ENCODE measurements around the gene ZNF670.

Gene ZNF670

GRCh38 chr1:247115141-247115510, 36.5 kb upstream of the ZNF670 start:
- TF ChIP-seq, protein P1, sequence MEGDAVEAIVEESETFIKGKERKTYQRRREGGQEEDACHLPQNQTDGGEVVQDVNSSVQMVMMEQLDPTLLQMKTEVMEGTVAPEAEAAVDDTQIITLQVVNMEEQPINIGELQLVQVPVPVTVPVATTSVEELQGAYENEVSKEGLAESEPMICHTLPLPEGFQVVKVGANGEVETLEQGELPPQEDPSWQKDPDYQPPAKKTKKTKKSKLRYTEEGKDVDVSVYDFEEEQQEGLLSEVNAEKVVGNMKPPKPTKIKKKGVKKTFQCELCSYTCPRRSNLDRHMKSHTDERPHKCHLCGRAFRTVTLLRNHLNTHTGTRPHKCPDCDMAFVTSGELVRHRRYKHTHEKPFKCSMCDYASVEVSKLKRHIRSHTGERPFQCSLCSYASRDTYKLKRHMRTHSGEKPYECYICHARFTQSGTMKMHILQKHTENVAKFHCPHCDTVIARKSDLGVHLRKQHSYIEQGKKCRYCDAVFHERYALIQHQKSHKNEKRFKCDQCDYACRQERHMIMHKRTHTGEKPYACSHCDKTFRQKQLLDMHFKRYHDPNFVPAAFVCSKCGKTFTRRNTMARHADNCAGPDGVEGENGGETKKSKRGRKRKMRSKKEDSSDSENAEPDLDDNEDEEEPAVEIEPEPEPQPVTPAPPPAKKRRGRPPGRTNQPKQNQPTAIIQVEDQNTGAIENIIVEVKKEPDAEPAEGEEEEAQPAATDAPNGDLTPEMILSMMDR (IDR thresholded peaks at IDR 0.05; ENCODE audit: insufficient read depth, missing control alignments): no peak
- DNase-seq (ENCODE audit: insufficient read length, low spot score): no peak
- FAIRE-seq: no peak

DNA sequence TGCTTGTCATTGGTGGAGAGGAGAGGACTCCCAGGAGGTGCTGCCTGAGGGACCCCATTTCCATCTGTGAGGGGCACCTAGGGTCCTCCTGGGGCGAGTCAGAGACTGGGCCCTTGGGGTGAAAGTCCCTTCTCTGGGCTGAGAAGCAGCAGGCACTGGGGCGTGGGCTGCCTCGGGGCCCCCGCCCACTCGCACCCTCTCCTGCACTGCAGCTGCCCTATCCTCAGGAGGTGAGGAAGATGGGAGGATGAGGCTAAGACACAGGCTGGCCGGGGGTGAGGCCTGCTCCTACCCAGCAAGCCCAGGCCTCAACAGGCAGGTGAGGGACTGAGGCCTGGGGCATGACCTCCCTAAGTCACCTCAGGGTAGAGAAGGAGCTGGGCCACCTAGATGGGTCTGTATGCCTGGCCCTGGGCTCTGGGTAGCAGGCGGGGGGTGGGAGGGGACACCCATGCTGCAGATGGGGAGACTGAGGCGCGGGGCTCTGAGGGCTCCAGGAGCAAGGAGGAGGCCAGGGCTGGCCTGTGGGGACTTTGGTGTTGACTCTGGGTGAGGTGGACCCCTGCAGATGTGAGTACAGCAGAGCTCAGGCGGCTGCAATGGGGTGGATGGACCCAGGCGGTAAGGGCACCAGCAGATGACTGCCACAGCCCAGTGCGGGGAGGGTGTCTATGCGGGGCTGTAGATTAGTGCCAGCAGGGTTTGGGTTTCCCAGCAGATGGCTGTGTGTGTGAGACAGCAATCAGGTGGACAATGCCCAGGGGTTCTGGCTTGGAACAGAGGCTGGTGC, 35.9 kb upstream of the ZNF670 start:
- no peak for FAIRE-seq
- no peak for DNase-seq (ENCODE audit: insufficient read length, low spot score)
- TF ChIP-seq, protein P1 (IDR thresholded peaks at IDR 0.05; ENCODE audit: insufficient read depth, missing control alignments): no peak

DNA sequence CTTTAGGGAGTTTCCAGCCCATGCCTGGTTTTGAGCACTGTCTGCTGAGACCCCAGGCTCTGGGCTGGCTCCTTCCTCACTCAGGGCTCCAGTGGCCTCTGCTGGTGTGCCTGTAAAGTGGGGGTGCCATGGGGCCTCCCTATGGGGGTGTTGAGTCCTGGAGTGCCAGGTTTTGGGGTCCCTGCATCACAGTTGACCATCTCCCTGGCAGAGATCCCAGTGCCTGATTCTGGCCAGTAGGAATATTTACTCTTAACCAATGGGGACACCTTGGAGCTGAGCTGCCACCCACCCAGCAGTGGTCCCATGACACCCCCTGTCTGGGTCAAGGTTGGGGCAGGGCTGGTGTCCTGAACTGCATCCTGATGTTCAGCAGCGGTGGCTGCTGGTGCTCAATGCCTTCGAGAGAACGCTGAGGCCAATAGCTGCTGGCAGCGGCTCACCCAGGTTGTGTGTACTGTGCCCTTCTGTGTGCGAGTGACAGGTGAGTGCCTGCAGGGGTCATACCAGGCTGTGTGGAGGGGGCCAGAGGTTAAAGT, 35.2 kb upstream of the ZNF670 start:
- DNase-seq (ENCODE audit: insufficient read length, low spot score) (no peak), FAIRE-seq (no peak)
- TF ChIP-seq, protein P1 (IDR thresholded peaks at IDR 0.05; ENCODE audit: insufficient read depth, missing control alignments): no peak

DNA sequence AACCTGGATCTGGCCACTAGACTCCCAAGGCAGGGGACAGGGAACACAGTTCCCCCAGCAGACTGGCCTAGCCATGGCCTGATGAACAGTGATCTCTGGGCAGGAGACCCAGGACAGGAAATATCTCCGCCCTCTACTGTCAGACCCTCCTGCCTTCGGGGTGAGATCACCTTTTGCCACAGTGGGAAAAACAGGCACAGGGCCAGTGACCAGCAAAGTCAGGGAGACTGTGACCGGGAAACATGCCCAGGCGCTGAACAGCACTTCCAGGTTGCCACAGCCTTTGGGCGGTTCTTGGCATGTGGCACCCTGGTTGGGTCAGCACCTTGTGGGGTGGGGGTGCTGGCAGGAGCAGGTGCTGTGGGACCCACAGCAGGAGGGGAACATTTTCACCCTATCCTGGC, 34.5 kb upstream of the ZNF670 start:
- DNase-seq (ENCODE audit: insufficient read length, low spot score) (no peak), FAIRE-seq (no peak)
- TF ChIP-seq, protein P1 (IDR thresholded peaks at IDR 0.05; ENCODE audit: insufficient read depth, missing control alignments): no peak

DNA sequence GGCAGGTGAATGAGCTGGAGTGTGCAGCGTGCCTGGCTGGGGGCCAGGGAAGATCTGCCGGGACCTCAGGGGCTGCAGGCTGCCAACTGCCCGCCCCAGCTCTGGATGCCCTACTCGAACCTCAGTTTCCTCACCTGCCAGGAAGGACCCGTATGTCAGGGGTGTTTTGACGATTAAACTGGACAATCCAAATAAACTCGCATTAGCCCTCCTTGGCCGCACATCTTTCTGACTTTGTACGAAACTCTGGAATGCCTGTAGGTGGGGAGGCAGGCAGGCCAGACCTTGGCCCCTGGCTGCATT, 33.8 kb upstream of the ZNF670 start:
- TF ChIP-seq, protein P1 (IDR thresholded peaks at IDR 0.05; ENCODE audit: insufficient read depth, missing control alignments): no peak
- DNase-seq (ENCODE audit: insufficient read length, low spot score): no peak

DNA sequence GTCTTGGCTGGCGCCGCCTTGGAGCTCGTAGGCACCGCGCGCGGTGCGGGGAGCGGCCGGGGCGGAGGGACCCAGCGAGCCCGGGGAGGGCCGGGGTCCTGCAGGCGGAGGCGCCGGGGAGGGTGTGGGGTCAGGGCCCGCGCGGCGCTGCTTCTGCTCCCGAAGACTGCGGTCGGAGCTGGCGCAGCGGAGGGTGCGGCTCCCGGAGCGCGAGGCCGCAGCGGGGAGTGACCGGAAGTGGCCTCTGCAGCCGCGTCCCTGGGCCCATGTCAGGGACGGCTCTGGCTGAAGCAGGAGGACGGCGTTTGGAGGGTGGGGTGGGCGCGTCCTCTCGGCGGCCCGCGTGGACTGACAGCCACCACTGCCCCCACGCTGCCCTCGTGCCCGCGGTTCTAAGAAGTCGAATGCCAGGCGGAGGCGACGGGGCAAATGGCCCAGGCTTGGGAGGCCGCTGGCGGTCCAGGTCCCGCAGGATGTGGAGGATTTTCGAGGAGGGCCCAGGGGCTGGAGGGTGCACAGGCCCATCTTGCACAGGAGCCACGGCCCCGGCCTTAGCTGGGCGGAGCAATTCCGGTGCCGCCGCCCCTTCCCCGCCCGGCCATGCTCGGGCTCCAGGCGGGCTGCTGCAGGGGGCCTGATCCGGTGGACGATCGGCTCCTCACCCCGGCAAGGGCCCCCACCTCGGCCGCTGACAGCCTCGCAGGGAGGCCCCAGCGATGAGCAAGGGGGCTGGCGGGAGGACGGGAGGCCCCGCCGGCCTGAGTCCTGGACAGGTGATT, 33.3 kb upstream of the ZNF670 start:
- TF ChIP-seq, protein P1 (IDR thresholded peaks at IDR 0.05; ENCODE audit: insufficient read depth, missing control alignments): no peak
- no peak for FAIRE-seq
- no peak for DNase-seq (ENCODE audit: insufficient read length, low spot score)

More for the DNA sequence above, 33.8 kb upstream of the ZNF670 start:
- no peak for FAIRE-seq

Data from D721Med (cell line).